GM19351 (cell line): ENCODE results near the gene DAZL.
A peak's percentile ranks its signal among the peaks of the same experiment; 100 is the strongest.

Experiments used
- ATAC-seq: cut with Tn5 transposase; IDR thresholded peaks from one replicate; pipeline ENCODE4 v1.9.1; 2021; ENCODE audit warnings: mild to moderate bottlenecking, moderate library complexity; ENCODE audit not compliant: unreplicated experiment

DAZL gene

GRCh38 chr3:16596352-16597032, 8.7 kb downstream of the DAZL start:
- peak; percentile 78 for ATAC-seq

GRCh38 chr3:16595778-16596177, 9.4 kb downstream of the DAZL start:
- ATAC-seq: no peak

GRCh38 chr3:16589867-16590624, 15.2 kb downstream of the DAZL start:
- peak; percentile 99 for ATAC-seq

DNA sequence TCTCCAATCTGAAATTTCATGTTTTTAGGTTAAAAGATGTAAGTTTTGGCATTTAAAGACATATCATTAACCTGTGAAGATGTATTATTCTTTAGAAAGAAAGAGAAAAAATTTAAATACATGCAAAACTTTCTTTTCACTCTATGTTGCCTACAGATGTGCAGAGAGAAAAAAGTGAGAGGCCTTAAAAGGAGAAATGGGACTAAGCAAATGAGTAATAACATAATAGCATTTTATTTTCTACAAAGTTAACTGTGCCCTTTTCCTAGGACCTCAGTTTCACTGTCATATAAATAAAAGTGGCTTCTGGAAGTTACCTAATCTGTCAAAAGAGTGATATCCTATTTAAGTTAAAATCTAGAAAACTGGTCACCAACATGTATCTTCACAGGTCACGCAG, 16.1 kb downstream of the DAZL start:
- ATAC-seq: no peak

DNA sequence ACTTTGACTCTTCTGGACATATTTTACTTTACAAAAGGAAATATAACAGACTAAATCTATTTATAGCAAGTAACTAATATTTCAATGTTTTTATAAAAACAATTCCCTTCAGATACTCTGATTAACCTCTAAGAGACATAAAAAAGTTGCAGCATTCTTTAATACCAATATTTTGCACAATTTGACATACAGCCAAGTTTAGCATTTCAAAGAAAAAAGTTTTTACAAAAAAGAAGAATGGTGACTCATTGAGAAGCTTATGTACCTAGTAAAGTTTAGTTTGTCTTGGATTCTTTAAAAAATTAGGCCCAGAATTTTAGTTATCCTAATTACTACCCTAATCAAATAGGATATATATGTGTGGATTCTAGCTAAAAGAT, 17.6 kb downstream of the DAZL start:
- no peak for ATAC-seq

DNA sequence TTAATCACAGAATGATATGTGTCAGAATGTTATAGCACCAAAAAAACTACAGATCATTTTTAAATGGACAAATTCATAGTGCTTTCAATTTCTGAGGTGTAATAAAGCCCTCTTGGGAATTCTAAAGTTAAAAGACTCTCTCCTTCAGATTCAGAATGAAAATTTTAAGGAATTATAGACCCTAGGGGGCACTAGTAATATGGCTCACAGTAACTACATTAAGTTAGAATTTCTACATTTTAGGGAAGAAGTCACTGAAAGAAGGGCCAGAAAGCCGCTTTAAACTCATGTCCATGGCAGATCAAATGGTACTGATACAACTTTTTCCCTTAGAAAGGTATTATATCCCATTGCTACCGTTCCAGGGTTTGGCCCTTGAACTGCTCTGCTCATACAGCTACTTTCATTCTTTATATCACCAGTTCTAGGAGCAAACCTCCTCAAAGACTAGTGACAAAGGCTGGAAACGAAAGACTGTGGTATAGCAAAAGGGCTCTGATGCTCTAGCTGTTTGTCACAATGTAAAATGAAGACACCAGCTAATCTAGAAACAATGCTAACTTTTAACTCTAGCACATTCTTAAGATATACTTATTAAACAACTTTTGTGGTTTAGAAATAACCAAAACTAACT, 18.1 kb downstream of the DAZL start:
- ATAC-seq: no peak

GRCh38 chr3:16584880-16585279, 20.3 kb downstream of the DAZL start:
- ATAC-seq: no peak

GRCh38 chr3:16583551-16583950, 21.7 kb downstream of the DAZL start:
- no peak for ATAC-seq

- ATAC-seq: no peak
These were observed 35.1 kb downstream of the DAZL start for GRCh38 chr3:16570113-16570512.

GRCh38 chr3:16568532-16568931, 36.7 kb downstream of the DAZL start:
- no peak for ATAC-seq

DNA sequence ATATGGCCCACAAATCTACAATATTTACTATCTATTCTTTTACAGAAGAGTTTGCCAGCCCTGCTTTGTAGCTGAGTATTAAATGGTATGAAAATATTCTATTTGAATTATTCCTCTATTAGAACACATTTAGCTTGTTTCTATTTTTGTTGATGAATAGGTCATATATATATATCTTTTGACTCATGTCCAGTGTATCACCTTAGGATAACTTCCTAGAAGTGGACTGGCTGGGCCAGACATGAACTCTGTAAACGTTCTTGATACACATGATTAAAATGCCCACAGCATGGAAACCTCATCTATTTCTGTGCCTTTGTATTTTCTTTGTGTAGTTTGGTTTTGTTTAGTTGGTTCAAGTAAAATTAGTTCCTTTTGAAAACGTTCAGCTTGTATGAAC, 37.1 kb downstream of the DAZL start:
- ATAC-seq: no peak

DNA sequence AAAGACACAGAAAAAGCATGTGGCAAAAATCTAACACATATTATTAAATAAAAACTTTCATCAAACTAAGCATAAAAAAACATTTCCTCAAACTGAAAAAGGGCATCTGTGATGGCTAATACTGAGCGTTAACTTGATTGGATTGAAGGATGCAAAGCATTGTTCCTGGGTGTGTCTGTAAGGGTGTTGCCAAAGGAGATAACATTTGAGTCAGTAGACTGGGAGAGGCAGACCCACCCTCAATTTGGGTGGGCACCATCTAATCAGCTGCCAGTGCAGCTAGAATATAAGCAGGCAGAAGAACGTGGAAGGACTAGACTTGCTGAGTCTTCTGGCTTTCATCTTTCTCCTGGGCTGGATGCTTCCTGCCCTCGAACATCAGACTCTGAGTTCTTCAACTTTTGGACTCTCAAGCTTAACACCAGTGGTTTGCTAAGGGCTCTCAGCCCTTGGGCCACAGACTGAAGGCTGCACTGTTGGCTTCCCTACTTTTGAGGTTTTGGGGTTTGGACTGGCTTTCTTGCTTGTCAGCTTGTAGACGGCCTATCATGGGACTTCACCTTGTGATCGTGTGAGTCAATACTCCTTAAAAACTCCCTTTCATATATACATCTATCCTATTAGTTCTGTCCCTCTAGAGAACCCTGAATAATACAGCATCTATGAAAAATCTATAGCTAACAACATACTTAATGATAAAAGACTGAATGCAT, 45.4 kb downstream of the DAZL start:
- no peak for ATAC-seq

DNA sequence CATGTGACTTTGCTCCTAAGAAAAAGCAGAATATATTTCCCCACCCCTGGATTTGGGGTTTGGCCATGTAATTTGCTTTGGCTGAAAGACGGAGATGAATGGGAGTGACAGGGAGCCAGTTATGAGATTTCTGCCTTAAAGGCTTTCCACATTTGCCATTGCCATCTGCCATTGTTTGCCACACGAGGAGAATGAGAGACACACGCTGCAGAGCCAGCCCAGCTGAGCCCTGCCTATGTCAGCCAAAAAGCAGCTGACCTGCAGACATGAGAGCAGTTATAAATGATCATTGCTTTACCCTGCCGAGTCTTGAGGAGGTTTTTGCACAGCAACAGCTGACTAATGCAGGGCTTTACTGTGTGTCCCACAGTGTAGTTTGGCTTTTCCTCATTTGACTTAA, 51.1 kb downstream of the DAZL start:
- ATAC-seq: no peak

- ATAC-seq: no peak
These were observed 52.5 kb downstream of the DAZL start for GRCh38 chr3:16552757-16553156.

GRCh38 chr3:16551342-16551976, 53.8 kb downstream of the DAZL start:
- no peak for ATAC-seq

DNA sequence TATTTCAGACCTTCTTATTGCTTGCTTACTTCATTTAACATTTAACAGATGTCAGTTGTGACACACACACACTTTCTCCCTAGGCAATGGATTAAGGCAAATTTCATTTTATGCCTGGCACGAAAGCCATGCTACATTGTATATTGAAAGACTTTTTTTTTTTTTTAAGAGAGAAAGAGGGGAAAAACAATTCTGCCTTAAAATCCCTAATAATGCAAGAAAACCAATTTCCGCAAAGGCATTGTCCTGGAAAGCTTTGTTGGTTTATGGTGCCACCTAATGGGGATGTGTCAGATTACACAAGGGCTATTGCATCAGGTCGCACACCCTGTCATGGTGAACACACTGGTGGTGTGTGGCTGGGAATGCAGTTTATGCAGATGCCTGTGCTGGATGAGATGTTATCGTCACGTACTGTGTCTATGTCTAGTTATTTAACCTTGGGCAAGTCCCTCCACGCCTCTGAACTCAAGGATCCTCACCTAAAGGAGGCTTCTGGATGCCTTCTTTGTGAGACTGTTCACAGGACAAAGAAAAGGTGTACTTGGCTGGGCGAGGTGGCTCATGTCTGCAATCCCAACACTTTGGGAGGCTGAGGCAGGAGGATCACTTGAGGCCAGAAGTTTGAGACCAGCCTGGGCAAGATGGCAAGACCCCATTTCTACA, 54.4 kb downstream of the DAZL start:
- peak; percentile 78 for ATAC-seq

- no peak for ATAC-seq
These were observed 54.9 kb downstream of the DAZL start for GRCh38 chr3:16550305-16550675.

DNA sequence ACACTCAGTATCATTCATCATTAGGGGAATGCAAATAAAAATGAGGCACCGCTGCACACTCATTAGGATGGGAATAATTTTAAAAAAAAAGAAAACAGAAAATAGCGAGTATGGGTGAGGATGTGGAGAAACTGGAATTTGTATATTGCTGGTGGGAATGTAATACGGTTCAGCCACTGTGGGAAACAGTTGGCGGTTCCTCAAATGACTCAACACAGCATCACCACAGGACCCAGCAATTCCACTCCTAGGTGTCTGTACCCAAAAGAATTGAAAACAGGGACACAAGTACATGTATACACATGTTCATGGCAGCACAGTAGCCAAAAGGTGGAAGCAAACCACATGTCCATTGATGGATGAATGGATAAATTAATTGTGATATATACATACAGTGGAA, 56.5 kb downstream of the DAZL start:
- no peak for ATAC-seq

DNA sequence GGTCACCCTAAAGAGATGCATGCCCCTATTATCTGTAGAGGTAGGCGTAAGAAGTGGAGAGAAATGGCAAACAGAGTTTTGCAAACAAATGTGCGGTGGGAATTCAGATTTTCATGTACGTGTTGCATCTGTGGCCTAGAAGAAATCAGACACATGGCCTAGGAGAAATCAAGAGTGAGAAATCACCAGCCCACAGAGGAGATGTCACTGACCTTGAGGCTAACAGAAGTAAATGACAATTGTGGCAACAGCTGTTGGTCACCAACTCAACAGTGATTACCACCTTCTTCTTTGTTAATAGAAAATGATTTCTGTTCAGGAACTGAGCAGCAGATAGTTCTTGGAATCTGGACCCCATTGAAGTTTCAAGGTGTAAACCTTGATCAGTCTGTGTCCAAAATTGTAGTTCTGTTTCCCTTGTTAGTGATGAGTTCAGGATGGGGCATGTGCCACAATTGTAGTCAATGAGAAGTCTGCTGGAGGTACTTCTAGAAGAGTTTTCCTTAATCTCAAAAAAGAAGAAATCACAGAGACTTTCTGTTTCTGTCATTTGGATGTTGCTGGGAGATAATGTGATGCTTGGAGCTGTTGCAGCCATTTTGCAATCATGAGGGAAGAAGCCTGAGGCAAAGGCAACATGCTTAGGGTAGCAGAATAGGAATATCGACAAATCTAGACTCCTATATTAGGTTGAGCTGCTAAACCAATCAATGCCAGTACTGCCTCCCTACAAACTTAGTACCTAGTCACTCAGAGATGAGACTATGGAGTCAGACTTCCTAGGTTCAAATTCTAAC, 57.5 kb downstream of the DAZL start:
- ATAC-seq: no peak
